Choroid plexus epithelial cell (primary cell): ENCODE results near the gene EML6.
"Not testable (repeated sequence)": the region's sequence is repeated elsewhere in the genome, so short reads cannot be mapped to it uniquely, and the experiment has no call there.

Source experiments
- DNase-seq: peaks from one replicate; pipeline ENCODE4 v3.0.0-alpha.2; 2010; ENCODE audit warnings: low read depth
- H3K4me3 ChIP-seq: 2 replicates; pipeline ENCODE4 v1.5.1; 2011; ENCODE audit warnings: low read depth, mild to moderate bottlenecking, control low read depth, low read length, moderate library complexity
- TF ChIP-seq, protein P1 (sequence below): conservative IDR thresholded peaks from 2 replicates; pipeline ENCODE4 v1.5.1; 2011; ENCODE audit warnings: low read depth, mild to moderate bottlenecking, control low read depth, inconsistent platforms, low read length, moderate library complexity

Gene EML6

DNA sequence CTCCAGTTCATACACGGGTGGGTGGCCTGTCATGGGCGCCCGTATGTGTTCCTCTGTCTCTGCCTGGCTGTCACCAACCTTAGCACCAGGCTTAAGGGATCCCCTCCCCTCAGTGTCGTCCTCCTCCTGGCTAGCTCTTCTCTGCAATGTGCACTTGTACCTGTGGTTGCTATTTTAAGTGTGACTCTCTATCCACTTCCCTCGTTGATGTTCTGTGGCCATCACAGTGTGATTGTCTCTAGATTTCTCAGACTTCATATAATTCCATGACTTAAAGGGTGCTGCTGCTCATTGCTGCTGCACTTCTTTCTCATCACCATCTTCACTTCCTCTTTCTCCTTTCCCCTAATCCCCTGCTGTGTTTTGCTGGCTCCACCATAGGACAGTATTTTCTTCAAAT, 143.4 kb downstream of the EML6 start:
- DNase-seq = no peak
- TF ChIP-seq, protein P1, sequence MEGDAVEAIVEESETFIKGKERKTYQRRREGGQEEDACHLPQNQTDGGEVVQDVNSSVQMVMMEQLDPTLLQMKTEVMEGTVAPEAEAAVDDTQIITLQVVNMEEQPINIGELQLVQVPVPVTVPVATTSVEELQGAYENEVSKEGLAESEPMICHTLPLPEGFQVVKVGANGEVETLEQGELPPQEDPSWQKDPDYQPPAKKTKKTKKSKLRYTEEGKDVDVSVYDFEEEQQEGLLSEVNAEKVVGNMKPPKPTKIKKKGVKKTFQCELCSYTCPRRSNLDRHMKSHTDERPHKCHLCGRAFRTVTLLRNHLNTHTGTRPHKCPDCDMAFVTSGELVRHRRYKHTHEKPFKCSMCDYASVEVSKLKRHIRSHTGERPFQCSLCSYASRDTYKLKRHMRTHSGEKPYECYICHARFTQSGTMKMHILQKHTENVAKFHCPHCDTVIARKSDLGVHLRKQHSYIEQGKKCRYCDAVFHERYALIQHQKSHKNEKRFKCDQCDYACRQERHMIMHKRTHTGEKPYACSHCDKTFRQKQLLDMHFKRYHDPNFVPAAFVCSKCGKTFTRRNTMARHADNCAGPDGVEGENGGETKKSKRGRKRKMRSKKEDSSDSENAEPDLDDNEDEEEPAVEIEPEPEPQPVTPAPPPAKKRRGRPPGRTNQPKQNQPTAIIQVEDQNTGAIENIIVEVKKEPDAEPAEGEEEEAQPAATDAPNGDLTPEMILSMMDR = no peak
- no peak overlapping the region for H3K4me3 ChIP-seq

DNA sequence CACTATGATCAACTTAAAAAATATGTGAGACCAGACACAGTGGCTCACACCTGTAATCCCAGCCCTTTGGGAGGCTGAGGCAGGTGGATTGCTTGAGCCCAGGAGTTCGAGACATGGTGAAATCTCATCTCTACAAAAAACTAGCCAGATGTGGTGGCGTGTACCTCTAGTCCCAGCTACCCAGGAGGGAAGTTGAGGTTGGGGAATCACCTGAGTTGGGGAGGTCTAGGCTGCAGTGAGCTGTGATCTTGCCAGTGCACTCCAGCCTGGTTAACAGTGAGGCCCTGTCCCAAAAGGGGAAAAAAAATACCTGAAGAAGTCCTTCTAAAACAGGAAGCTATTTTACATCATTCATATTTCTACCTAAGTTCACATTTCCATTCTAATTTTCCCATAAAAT, 144.0 kb downstream of the EML6 start:
- no peak for DNase-seq
- H3K4me3 ChIP-seq = no peak overlapping the region
- TF ChIP-seq, protein P1 = no peak

DNA sequence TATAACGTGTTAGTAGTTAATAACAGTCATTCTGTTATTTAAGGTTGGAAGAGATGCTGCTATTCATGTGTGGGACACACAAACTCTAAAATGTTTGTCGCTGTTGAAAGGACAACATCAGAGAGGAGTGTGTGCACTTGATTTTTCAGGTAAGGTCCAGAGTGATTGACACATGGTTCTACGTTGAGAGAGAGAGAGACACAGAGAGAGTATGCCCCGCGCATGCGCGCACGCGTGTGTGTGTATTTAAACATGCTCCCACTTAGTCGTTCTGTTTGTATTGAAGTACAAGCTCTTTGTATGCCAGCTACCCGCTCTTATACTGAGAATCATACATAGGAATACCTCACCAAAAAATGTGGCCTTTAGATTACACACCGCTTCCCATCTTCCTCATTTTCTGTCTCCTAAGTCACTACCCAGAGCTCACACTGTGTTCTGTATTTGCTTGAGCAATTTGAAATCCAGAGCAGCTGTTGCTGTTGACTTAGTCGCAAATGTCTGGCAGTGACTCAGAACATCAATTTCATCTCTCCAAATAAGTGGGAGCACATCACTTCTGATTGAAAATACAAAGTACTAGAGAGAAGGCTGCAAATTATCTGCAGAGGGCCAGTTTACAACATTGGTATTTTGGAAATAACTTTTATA, 148.1 kb downstream of the EML6 start:
- peak; percentile 54 for DNase-seq
- TF ChIP-seq, protein P1 = no peak
- H3K4me3 ChIP-seq = no peak overlapping the region

DNA sequence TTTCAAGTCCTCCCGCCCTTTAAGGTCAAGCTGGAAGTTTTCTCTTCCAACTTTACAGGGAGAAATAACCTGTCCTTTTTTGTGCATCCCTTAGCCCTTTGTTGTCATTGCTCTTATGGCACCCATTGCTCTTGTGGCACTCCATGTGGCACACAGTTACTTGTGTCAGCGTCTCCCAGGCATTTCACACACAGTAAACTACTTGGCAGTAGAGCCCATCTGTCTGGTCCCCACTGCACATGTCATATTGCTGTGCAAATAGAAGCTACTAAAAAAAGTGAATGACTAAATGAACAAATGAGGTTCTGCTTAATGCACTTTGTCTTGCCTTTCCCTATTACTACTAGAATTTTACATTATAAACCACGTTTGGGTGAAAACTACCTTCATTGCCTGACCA, 149.3 kb downstream of the EML6 start:
- DNase-seq = no peak
- H3K4me3 ChIP-seq = no peak overlapping the region
- TF ChIP-seq, protein P1 = no peak

DNA sequence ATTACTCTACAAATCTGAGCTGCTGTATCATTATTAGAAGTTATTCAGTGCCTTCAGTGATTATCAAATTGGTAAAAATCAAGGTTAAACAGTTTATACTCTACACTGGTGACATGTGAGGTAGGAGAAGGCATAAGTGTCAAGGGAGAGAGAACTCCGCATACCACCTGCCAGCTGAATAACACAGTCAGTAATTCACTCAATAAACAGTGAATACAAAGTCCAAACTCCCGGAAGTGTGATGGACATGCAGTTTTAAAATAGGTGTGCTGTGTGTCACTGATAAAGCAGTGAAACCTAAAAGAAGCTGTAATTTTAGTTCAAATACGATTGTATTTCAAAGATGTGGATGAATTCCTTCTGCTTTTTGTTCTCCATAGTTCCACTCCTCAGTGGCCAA, 149.8 kb downstream of the EML6 start:
- DNase-seq, H3K4me3 ChIP-seq: not testable (repeated sequence)

DNA sequence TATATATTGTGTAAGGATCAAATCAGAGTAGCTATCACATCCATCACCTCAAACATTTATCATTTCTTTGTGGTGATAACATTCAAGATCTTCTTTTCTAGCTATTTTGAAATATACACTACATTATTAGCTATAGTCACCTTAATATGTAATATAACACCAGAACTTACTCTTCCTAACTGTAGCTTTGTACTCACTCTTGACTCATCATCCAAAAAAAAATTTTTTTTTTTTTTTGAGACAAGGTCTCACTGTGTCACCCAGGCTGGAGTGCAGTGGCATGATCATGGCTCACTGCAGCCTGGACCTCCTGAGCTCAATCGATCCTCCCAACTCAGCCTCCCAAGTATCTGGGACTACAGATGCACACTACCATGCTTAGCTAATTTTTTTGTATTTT, 153.3 kb downstream of the EML6 start:
- TF ChIP-seq, protein P1 = no peak
- no peak for DNase-seq
- H3K4me3 ChIP-seq = no peak overlapping the region

DNA sequence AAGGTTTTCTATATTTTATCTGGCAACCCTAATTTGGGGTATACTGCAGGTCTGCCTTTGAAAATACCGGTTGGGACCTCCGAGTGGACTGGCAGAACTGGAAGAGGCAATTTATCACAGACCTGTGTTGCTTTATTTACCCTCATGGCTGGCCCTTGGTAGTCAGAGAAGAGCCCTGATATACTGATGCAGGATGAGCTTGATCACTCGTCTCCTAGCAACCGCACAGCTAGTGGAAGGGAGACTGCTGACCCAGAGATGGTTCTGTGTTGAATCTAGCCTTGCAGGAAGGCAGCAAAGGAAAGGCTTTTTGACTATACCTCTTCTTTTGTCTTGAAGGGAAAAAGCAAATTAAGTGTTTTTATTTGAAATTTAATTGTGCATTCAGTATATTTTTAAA, 154.7 kb downstream of the EML6 start:
- no peak for DNase-seq
- TF ChIP-seq, protein P1 = no peak

More for the DNA sequence above, 154.7 kb downstream of the EML6 start:
- H3K4me3 ChIP-seq = no peak overlapping the region
